ENCODE measurements around the gene AATK. TPM values are rescaled to one million over a fixed set of nuclear protein-coding genes. Genes with fewer than 3 reads are reported as not detected.

AATK gene
- total and polyA plus RNA-seq, 2 of the 4 experiments (the other 2 are of a cell fraction) = under 0.01 to 0.21 TPM

DNA sequence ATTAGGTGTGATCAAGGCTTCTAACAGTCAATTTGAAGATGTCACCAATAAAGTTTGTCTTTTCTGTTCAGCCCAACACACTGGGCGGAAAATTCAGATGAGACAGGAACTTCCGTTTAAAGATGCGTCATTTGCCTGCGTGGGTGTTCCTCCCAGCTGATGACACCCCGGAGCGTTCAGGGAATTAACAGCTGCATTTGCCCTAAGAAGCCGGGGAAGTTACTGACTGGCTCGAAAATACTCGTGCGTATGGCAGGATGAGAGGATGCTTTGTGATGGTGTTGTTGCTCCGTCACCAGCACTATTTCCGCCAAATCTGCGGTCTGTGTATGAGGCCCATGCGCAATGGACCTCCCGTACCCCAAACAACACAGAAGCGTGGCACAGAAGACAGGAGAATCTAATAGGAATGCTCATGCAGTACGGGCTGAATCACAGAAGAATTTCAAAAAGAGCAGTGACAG is 12.6 kb downstream of the AATK start:
- peak; percentile 49 for DNase-seq

More for the DNA sequence above, 12.6 kb downstream of the AATK start:
- no peak overlapping the region for H4K5ac ChIP-seq (ENCODE audit: low read depth, low read length)
- H3K9me1 ChIP-seq (ENCODE audit: insufficient read depth, low read length) = no peaks in the 10 kb centered on the region
- WGBS, 2 experiments (ENCODE audit: extremely low coverage in 2 of 2, insufficient read length in 1 of 2) = 86% methylated on average over 5 of the region's 17 CpGs; no CpG with 5 or more reads in 1 of the 2 experiments
- no peak overlapping the region for H3K4ac ChIP-seq (ENCODE audit: low read depth, low read length)
- no peak overlapping the region for H3K23ac ChIP-seq (ENCODE audit: low read depth, low read length)
- H3K27me3 ChIP-seq (ENCODE audit: control insufficient read depth, insufficient read depth, low read length) = peaks cover 26% of the 10 kb centered on the region
- H3K79me1 ChIP-seq (ENCODE audit: low read depth in 1 of 2, low read length in 2 of 2) = no peaks in the 10 kb centered on the region
- no peak overlapping the region for H3K9ac ChIP-seq (ENCODE audit: low read depth, low read length)
- dilution Hi-C loops (cut with HindIII; ENCODE audit: low sequenced_read_pairs, unreplicated experiment) = no loop called here
- ChIA-PET POLR2A (ENCODE audit: unreplicated experiment) (no interaction called here), CTCF (interaction anchor here (1.2 kb wide), 1 partner anchor 10 kb away, joined by 3 read pairs; no protein-coding TSS in a partner anchor)
- H3K4me1 ChIP-seq (ENCODE audit: control insufficient read depth, insufficient read depth, low read length) = no peaks in the 10 kb centered on the region
- in situ Hi-C loops (cut with MboI; ENCODE audit: low sequenced_read_pairs) = no loop called here
- H3K56ac ChIP-seq (ENCODE audit: extremely low read depth, insufficient read depth, low read length) = no peak overlapping the region
- no peaks in the 10 kb centered on the region for H3K9me3 ChIP-seq (ENCODE audit: control insufficient read depth, insufficient read depth, low read length)
- H2BK5ac ChIP-seq (ENCODE audit: low read depth, low read length, poor library complexity, severe bottlenecking) = no peak overlapping the region
- H2BK120ac ChIP-seq (ENCODE audit: low read depth, low read length) = no peak overlapping the region
- no peak overlapping the region for H2AK5ac ChIP-seq (ENCODE audit: low read depth, low read length)
- no TSS peak for BruUV-seq (replicated peaks)
- intact Hi-C loops (cut with micrococcal nuclease) = no loop called here
- H3K4me3 ChIP-seq (ENCODE audit: insufficient read depth, low read depth, low read length) = no peak overlapping the region
- H3K14ac ChIP-seq (replicated peaks; ENCODE audit: low read depth, low read length) = no peak overlapping the region
- no peak overlapping the region for H2AFZ ChIP-seq (replicated peaks; ENCODE audit: low read length, poor library complexity)
- H4K91ac ChIP-seq (ENCODE audit: insufficient read depth, low read depth, low read length) = no peak overlapping the region
- no peak overlapping the region for H4K8ac ChIP-seq (ENCODE audit: low read depth in 2 of 2, low read length in 2 of 2)
- no peak overlapping the region for H3K18ac ChIP-seq (ENCODE audit: low read depth, low read length)
- no peaks in the 10 kb centered on the region for H4K20me1 ChIP-seq (ENCODE audit: insufficient read depth, low read length)
- no peak overlapping the region for H3K4me2 ChIP-seq (ENCODE audit: low read depth, low read length)
- H2BK20ac ChIP-seq (ENCODE audit: low read depth, low read length) = no peak overlapping the region
- no peak for ATAC-seq (ENCODE audit: low read depth)
- H2BK15ac ChIP-seq (ENCODE audit: low read depth, low read length) = no peak overlapping the region
- H3K27ac ChIP-seq (ENCODE audit: insufficient read depth, low read length) = no peak overlapping the region
- H2AK9ac ChIP-seq (replicated peaks; ENCODE audit: low read depth, low read length, poor library complexity) = no peak overlapping the region
- TF ChIP-seq CEBPB (IDR thresholded peaks at IDR 0.05; ENCODE audit: low read depth, low read length) (no peak), RAD21 (IDR thresholded peaks at IDR 0.05; ENCODE audit: low read length) (no peak), MAZ (IDR thresholded peaks at IDR 0.05; ENCODE audit: borderline replicate concordance, low read depth, low read length) (no peak), RFX5 (IDR thresholded peaks at IDR 0.05; ENCODE audit: low read depth, low read length) (no peak), FOS (IDR thresholded peaks at IDR 0.05; ENCODE audit: low read depth, low read length) (no peak), MXI1 (IDR thresholded peaks at IDR 0.05; ENCODE audit: borderline replicate concordance, low read depth, low read length) (no peak), RCOR1 (IDR thresholded peaks at IDR 0.05; ENCODE audit: insufficient replicate concordance, low read length) (no peak)
- TF ChIP-seq, protein P1, sequence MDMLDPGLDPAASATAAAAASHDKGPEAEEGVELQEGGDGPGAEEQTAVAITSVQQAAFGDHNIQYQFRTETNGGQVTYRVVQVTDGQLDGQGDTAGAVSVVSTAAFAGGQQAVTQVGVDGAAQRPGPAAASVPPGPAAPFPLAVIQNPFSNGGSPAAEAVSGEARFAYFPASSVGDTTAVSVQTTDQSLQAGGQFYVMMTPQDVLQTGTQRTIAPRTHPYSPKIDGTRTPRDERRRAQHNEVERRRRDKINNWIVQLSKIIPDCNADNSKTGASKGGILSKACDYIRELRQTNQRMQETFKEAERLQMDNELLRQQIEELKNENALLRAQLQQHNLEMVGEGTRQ (IDR thresholded peaks at IDR 0.05; ENCODE audit: low read depth, low read length) = no peak
- no peaks in the 10 kb centered on the region for H3K36me3 ChIP-seq (ENCODE audit: control insufficient read depth, insufficient read depth, low read length)

Measured in IMR-90 (cell line).